ENCODE data around the gene POLR1C. TPM values are rescaled to one million over a fixed set of nuclear protein-coding genes. Genes with fewer than 3 reads are reported as not detected.

The POLR1C gene
- total RNA-seq, 6 donors from 2014 or later, result 14.2 to 41.4 (median 24.5) TPM

GRCh38 chr6:43516367-43516696 lies 557 bp upstream of the POLR1C start:
- Histone ChIP-seq H3K27me3 (no peaks in the 10 kb centered on the region), H3K4me3 (peak overlapping the region; percentile 64 to 89 (median 84)), H3K9me3 (no peaks in the 10 kb centered on the region), H3K36me3 (peaks cover 32 to 68% (median 58%) of the 10 kb centered on the region in 4 donors), H3K27ac (peak overlapping the region; percentile 82 to 93 (median 89)), H3K4me1 (peaks cover 30 to 48% (median 42%) of the 10 kb centered on the region in 4 donors)
- DNase-seq, result no peak
- 1% methylated on average over 10 of the region's 10 CpGs for WGBS, 2 donors
- ATAC-seq (ENCODE audit: low FRiP score in 2 of 2), result no peak
- TF ChIP-seq CTCF (IDR thresholded peaks at IDR 0.05) (no peak), POLR2AphosphoS5 (IDR thresholded peaks at IDR 0.05) (no peak), EP300 (IDR thresholded peaks at IDR 0.05) (no peak), POLR2A (IDR thresholded peaks at IDR 0.05) (no peak)

GRCh38 chr6:43517505-43518357 lies 842 bp downstream of the POLR1C start:
- H3K4me3 ChIP-seq, result peak overlapping the region; percentile 64 to 95 (median 84)
- WGBS, 2 donors, result 5% methylated on average over 10 of the region's 10 CpGs
- no peaks in the 10 kb centered on the region for H3K27me3 ChIP-seq
- peaks cover 30 to 39% (median 38%) of the 10 kb centered on the region in 4 donors for H3K4me1 ChIP-seq
- no peak for DNase-seq
- ATAC-seq (ENCODE audit: low FRiP score in 2 of 2), result no peak
- peak overlapping the region; percentile 82 to 93 (median 89) for H3K27ac ChIP-seq
- peaks cover 35 to 68% (median 58%) of the 10 kb centered on the region in 4 donors for H3K36me3 ChIP-seq
- no peaks in the 10 kb centered on the region for H3K9me3 ChIP-seq
- TF ChIP-seq CTCF (IDR thresholded peaks at IDR 0.05) (no peak), POLR2A (IDR thresholded peaks at IDR 0.05) (no peak), POLR2AphosphoS5 (IDR thresholded peaks at IDR 0.05) (no peak), EP300 (IDR thresholded peaks at IDR 0.05) (no peak)

GRCh38 chr6:43520097-43520496 lies 3.2 kb downstream of the POLR1C start:
- Histone ChIP-seq H3K27me3 (no peaks in the 10 kb centered on the region), H3K9me3 (no peaks in the 10 kb centered on the region), H3K27ac (no peak overlapping the region), H3K4me1 (peaks cover 25 to 34% (median 28%) of the 10 kb centered on the region in 4 donors), H3K36me3 (peaks cover 34 to 70% (median 58%) of the 10 kb centered on the region in 4 donors), H3K4me3 (no peak overlapping the region)
- 90 to 93% methylated on average over 4 to 8 of the region's 8 CpGs for WGBS, 2 donors
- no peak for TF ChIP-seq CTCF (IDR thresholded peaks at IDR 0.05)
- no peak for TF ChIP-seq EP300 (IDR thresholded peaks at IDR 0.05)
- TF ChIP-seq POLR2AphosphoS5 (IDR thresholded peaks at IDR 0.05), result no peak
- TF ChIP-seq POLR2A (IDR thresholded peaks at IDR 0.05), result no peak
- ATAC-seq (ENCODE audit: low FRiP score in 2 of 2) (no peak), DNase-seq (no peak)

- no peak for DNase-seq
- no peak overlapping the region for H3K4me3 ChIP-seq
- H3K36me3 ChIP-seq, result peaks cover 42 to 78% (median 70%) of the 10 kb centered on the region in 4 donors
- TF ChIP-seq CTCF (IDR thresholded peaks at IDR 0.05) (no peak), POLR2A (IDR thresholded peaks at IDR 0.05) (no peak), EP300 (IDR thresholded peaks at IDR 0.05) (no peak), POLR2AphosphoS5 (IDR thresholded peaks at IDR 0.05) (no peak)
- 59 to 82% methylated on average over 2 of the region's 2 CpGs for WGBS, 2 donors
- H3K9me3 ChIP-seq, result no peaks in the 10 kb centered on the region
- peaks cover 15 to 22% (median 16%) of the 10 kb centered on the region in 4 donors for H3K4me1 ChIP-seq
- H3K27ac ChIP-seq, result no peak overlapping the region
- no peak for ATAC-seq (ENCODE audit: low FRiP score in 2 of 2)
- H3K27me3 ChIP-seq, result no peaks in the 10 kb centered on the region
Observed at GRCh38 chr6:43521836-43522235, 4.9 kb downstream of the POLR1C start.

Data from upper lobe of left lung (tissue), 6 donors.